Stimulated activated CD8-positive, alpha-beta memory T cell treated with anti-CD3 and anti-CD28 coated beads, Interleukin-7, amount 100 ng/mL, for 24 hours (primary cell): Measurements from ENCODE around the gene DGKA.
"Not testable (repeated sequence)": the region's sequence is repeated elsewhere in the genome, so short reads cannot be mapped to it uniquely, and the experiment has no call there.

Experiments
- DNase-seq: peaks from one replicate; pipeline ENCODE4 v3.0.0-alpha.2; 2020; ENCODE audit warnings: low read depth

Gene DGKA

DNA sequence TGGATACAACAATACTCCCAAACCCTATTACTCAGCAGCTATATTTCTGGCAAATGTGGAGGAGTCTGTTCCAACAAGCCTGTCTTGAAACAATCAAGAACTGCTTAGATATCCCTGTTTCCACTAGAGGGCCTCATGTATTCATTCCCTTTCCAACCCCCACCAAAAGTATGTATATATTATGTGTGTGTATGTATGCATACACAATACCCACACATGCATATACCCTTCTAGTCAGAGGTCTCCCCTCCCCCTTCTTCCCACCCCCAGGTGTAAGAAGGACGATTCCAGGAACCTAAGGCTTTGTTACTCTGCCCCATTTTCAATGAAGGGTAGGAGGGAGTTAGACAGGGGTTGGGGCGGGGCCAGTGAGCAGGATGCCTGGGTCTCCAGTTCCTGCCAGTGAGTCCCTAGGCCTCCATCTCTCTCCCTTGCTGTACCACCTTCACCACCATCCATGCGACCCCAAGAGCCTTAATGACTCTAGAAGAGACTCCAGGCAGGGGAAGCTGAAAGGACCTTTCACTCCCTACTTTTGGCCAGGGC is at the start of gene DGKA:
DGKA (plus strand) TSS at position 392 of the 546 bp plus-strand sequence. CDS start 5,342 bp downstream, outside the sequence.
- DNase-seq: peak; percentile 61

- DNase-seq: no peak
Measured at GRCh38 chr12:55885113-55885512, 45.8 kb upstream of the DGKA start.

GRCh38 chr12:55891310-55891709 is 39.7 kb upstream of the DGKA start:
- DNase-seq: no peak

DNA sequence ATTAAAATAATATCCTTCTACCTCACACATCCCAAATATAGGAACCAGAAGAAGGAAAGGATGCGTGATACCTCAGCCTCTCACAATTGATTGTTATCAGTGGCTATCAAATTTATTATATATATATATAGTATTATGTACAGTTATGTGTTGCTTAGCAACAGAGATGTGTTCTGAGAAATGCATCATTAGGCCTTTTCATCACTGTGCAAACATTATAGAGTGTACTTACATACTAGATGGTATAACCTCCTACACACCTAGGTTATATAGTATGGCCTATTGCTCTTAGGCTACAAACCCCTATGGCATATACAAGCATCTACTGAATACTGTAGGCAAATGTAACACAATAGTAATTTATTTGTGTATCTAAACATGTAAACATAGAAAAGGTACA is 37.2 kb upstream of the DGKA start:
- DNase-seq: no peak

GRCh38 chr12:55899082-55899481 is 31.9 kb upstream of the DGKA start:
- DNase-seq: no peak

- no peak for DNase-seq
Measured at GRCh38 chr12:55901881-55902490, 29.0 kb upstream of the DGKA start.

- no peak for DNase-seq
Measured at GRCh38 chr12:55906056-55906455, 24.9 kb upstream of the DGKA start.

DNA sequence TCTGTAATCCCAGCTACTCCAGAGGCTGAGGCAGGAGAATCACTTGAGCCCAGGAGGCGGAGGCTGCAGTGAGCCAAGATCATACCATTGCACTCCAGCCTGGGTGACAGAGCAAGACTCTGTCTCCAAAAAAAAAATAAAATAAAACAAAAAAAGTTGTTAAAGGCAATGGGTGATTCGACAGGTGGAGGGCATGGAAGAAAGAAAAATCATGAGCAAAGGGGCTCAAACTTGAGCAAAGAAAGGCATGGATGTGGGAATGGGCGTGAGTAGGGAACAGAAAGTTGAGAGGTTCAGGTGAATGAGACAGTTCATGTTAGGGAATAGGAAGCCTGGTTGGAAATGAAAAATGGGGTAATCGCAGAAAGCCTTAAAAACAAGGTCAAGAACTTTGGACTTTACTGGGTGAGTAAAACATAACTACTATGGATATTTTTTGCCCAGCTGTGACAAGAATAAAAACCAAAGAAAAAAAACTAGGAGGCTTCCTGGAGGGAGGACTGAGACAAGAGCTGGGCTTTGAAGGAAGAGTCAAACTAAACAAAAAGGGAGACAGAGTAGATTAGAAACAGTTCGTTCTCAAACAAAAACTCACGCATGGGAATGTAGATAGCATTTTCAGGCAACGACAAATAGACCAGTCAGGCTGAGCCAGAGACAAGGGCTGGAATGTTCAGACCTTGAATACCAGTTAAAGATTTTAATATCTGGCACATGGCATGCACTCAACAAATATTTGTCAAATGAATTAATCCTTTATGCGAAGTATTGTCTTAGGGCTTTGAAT is 22.0 kb upstream of the DGKA start:
- DNase-seq: no peak

GRCh38 chr12:55909513-55909884 is 21.5 kb upstream of the DGKA start:
- DNase-seq: no peak

DNA sequence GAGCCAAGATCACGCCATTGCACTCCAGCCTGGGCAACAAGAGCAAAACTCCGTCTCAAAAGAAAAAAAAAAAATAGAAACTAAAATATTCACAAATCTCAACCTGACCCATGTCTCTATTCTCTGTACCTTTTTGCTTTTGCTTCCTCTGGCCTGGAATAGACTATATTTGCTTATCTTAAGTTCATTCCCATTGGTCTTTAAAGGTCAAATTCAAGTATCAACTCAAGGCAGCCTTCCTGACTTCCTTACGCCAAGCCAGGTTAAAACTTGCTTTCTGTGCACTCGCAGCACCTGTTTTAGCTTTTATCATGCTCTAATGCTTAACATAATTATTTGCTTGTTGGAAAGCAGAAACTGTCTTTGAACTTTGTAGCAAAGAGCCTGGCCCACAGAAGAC is 18.1 kb upstream of the DGKA start:
- DNase-seq: no peak

- no peak for DNase-seq
Measured at GRCh38 chr12:55915482-55915859, 15.5 kb upstream of the DGKA start.

- DNase-seq: not testable (repeated sequence)
Measured at GRCh38 chr12:55919032-55919431, 11.9 kb upstream of the DGKA start.

- DNase-seq: no peak
Measured at GRCh38 chr12:55922126-55922525, 8.8 kb upstream of the DGKA start.

GRCh38 chr12:55923648-55924047 is 7.3 kb upstream of the DGKA start:
- DNase-seq: not testable (repeated sequence)

- no peak for DNase-seq
Measured at GRCh38 chr12:55925371-55925770, 5.6 kb upstream of the DGKA start.

GRCh38 chr12:55925870-55926737 is 4.9 kb upstream of the DGKA start:
- no peak for DNase-seq

GRCh38 chr12:55926738-55927587 is 4.0 kb upstream of the DGKA start:
- peak; percentile 86 for DNase-seq

DNA sequence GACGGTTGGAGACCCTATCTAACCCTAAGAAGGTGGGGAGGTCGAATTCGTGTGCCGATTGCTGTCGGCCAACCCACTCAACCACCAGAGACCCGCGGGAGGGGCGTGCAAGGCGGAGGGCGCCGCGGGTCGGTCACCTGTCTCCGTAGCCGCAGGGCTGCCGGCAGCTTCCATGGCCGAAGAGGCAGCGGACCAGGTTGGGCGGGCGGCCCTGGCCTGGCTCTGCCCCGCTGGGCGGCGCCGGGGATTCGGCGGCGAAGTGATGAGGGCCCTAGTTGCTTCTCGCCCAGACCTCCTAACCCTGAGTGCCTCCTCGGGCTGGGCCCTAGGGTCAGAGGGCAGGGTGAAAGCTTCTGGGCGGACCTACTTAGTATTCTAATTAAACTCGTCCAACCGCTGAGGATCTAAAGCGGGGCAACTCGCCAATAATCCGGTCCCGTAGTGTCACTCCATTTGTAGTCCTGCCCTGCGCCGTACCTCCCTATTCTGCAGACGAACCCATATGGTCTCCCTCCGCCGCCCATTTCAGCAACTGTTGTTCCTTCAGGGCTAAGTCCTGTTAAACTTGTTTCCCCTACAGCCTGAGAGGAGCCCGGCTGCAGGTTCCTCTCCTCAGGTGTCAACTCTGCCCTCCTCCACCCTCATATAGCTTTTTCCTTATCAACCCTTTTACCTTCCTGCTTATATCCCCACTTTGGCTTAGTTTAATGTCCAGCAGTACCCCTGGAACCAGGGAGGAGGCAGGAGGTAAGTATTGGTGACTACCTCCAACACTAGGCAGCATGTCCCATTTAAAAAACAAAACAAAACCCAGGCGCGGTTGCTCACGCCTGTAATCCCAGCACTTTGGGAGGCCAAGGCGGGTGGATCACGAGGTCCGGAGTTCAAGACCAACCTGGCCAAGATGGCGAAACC is 3.1 kb upstream of the DGKA start, which contains the start of gene PYM1:
PYM1 (minus strand) TSS at position 307 of the 915 bp plus-strand sequence; CDS start at position 174, 133 bp downstream.
- DNase-seq: peak; percentile 45

DNA sequence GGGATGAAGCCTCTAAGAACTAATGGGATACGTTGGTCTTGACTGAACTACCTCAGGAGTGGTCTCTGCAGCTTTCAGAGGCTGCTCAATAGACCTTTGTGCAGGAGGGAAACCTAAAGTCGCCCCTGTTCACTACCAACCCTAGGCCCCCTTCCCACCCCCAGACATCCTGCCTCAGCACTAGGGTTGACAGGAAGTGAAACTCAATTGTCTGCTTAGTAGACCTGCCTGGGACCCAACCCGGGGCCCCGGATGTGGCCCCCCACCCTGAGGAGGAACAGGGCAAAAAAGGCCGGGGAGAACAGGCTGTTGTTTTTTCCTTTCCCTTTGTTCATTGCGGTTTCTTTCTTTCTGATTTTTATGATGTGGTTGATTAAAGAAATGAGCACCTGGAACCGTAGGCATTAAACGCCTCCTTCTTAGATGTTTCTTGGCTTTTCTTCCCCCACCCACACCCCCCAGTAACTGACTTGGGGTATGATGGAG is 1.6 kb upstream of the DGKA start:
- DNase-seq: peak; percentile 58

DNA sequence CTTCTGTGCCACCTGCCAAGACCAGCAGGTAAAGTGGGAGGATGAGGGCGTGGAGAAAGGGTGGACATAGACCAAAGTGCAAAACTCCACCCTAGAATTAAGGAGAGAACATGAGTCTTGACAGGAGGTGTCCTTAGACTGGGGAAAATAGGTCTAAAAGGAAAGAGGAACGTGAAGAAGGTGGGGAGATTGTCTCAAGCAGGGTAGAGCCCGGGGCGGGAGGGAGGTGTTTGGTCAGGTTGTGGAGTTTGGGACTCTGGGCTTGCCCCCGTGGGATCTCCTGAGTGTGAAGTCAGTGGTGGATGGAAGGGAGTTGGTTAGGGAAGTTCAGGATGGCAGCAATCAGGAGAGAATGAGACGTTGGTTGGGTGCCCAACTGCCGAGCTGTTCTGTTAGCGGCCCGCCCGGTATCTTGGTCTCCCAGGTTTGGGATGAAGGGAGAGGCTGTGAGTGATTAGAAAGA is 386 bp downstream of the DGKA start:
- DNase-seq: no peak
